Activated CD4-positive, alpha-beta memory T cell treated with anti-CD3 and anti-CD28 coated beads, Interleukin-2, amount 10 ng/mL, durations not matched to agents 7 days and 5 days (primary cell): ENCODE data around the gene FAM53A. TPM values are rescaled to one million over a fixed set of nuclear protein-coding genes. Genes with fewer than 3 reads are reported as not detected.

Experiments used
- total RNA-seq, 2 experiments: library from RNA; stranded (reverse); gene quantifications; one replicate each; pipeline ENCODE4 v1.2.3, GENCODE V29; 2021

FAM53A gene
- total RNA-seq, 2 experiments from 2014 or later, result 0.65 to 0.91 TPM

Other genes with a start within 250 kb of the FAM53A start
- gene SLBP, start 28.0 kb upstream of the FAM53A start, total RNA-seq, result 100 to 1,000 TPM; 105 to 107 TPM
- 10 to 100 TPM; 20.4 to 22.3 TPM for gene TMEM129, start 37.0 kb upstream of the FAM53A start, total RNA-seq
- gene TACC3, start 37.2 kb upstream of the FAM53A start, total RNA-seq, result 100 to 1,000 TPM; 213 TPM
- gene FGFR3, start 109.0 kb upstream of the FAM53A start, total RNA-seq, result under 1 TPM; 0.18 to 0.45 TPM
- gene LETM1, start 171.8 kb upstream of the FAM53A start, total RNA-seq, result 10 to 100 TPM; 36.6 to 39.3 TPM
- gene NSD2, start 187.1 kb upstream of the FAM53A start, total RNA-seq, result 100 to 1,000 TPM; 235 to 248 TPM